Measurements from ENCODE around the gene SCARF2. TPM values are rescaled to one million over a fixed set of nuclear protein-coding genes. Genes with fewer than 3 reads are reported as not detected.

SCARF2 gene
- total RNA-seq, 1 donor from 2014 or later, result 8.1 TPM

DNA sequence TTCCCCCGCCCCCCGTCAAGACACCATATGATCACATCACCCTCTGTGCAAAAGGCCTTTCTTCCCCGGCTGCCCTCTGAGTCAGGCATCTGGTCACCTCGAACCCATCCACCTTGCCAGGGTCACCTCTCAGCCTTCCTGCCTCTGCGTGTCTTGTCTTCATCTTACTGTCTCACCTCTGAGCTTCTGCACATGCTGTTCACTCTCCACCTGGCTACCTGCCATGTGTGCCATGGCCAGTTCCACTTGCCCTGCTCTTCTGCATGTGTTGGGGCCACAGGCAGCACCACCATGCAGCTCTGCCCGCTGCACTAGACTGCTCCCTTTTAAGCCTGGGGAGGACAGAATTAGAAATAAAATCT lies 33.9 kb downstream of the SCARF2 start:
- H3K9me3 Mint-ChIP-seq (ENCODE audit: unreplicated experiment), result no peaks in the 10 kb centered on the region
- H3K36me3 Mint-ChIP-seq (ENCODE audit: low read depth, unreplicated experiment), result peaks cover 25% of the 10 kb centered on the region
- H3K27ac Mint-ChIP-seq (ENCODE audit: unreplicated experiment), result no peak overlapping the region
- peaks cover 3% of the 10 kb centered on the region for H3K4me1 Mint-ChIP-seq (ENCODE audit: unreplicated experiment)
- DNase-seq (ENCODE audit: low spot score), result no peak
- no peak overlapping the region for H3K4me3 Mint-ChIP-seq (ENCODE audit: unreplicated experiment)
- peaks cover 7% of the 10 kb centered on the region for H3K27me3 Mint-ChIP-seq (ENCODE audit: unreplicated experiment)
- TF ChIP-seq, protein P1, sequence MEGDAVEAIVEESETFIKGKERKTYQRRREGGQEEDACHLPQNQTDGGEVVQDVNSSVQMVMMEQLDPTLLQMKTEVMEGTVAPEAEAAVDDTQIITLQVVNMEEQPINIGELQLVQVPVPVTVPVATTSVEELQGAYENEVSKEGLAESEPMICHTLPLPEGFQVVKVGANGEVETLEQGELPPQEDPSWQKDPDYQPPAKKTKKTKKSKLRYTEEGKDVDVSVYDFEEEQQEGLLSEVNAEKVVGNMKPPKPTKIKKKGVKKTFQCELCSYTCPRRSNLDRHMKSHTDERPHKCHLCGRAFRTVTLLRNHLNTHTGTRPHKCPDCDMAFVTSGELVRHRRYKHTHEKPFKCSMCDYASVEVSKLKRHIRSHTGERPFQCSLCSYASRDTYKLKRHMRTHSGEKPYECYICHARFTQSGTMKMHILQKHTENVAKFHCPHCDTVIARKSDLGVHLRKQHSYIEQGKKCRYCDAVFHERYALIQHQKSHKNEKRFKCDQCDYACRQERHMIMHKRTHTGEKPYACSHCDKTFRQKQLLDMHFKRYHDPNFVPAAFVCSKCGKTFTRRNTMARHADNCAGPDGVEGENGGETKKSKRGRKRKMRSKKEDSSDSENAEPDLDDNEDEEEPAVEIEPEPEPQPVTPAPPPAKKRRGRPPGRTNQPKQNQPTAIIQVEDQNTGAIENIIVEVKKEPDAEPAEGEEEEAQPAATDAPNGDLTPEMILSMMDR (IDR thresholded peaks at IDR 0.05; ENCODE audit: unreplicated experiment), result no peak

DNA sequence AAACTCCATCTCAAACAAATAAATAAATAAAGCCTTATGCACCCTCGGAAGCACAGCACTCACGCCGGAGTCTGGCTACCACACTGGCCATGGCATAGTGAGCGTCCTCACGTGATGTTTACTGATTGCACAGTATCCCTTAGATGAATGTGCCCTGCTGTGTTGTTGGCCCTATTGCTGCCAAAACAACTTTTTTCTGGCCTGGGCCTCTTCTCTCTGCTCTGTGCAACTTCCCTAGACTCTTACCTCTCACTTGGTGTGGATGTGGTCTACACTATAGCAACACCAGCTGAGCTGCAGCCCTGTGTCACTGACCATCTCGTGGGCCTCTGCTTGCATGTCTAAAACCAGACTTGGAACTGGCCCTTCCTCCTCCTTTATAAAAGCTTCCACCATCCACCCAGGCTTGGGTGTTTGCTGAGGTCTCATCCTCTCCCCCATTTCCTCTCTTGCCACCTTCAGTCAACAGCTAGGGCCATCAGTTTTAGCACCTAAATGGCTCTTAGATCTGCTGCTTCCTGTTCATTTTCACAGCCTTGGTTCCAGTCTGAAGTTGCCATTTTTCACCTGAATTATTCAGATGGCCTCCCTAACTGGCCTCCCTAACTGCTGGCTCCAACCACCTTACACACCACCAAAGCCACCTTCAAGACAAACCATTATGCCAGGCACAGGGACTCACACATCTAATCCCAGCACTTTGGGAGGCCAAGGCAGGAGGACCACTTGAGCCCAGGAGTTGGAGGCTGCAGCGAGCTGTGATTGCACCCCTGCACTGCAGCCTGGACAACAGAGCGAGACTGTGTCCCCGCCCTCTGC lies 34.5 kb downstream of the SCARF2 start:
- Mint-ChIP-seq H3K27me3 (ENCODE audit: unreplicated experiment) (peaks cover 7% of the 10 kb centered on the region), H3K27ac (ENCODE audit: unreplicated experiment) (no peak overlapping the region), H3K4me1 (ENCODE audit: unreplicated experiment) (peaks cover 3% of the 10 kb centered on the region), H3K9me3 (ENCODE audit: unreplicated experiment) (no peaks in the 10 kb centered on the region), H3K4me3 (ENCODE audit: unreplicated experiment) (peak overlapping the region; percentile 66), H3K36me3 (ENCODE audit: low read depth, unreplicated experiment) (peaks cover 25% of the 10 kb centered on the region)
- no peak for DNase-seq (ENCODE audit: low spot score)
- TF ChIP-seq, protein P1 (IDR thresholded peaks at IDR 0.05; ENCODE audit: unreplicated experiment), result no peak

DNA sequence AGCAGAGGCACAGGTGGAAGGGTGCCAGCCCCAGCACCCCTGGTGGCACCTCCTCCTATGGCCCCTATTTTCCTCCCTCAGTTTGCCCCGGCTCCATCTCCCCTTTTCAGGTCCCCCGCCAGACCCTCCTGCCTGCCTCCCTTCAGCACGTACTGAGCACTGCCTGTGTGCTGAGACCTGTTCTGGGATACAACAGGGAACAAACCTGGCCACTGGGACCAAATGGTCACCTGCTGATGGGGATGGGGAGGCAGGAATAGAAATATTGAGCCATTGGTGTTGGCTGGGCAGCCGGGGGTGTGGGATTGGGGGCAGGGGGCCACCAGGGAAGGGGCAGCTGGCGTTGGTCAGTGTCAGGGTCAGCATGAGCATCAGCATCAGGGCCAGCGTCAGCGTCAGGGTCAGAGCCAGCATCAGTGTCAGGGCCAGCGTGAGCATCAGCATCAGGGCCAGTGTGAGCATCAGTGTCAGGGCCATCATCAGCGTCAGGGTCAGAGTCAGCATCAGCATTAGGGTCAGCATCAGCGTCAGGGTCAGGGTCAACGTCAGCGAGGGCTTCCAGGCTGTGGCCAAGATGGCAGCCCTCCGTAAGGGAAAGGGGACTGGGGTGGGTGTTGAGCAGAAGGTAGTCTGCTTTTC lies 36.1 kb downstream of the SCARF2 start:
- peaks cover 18% of the 10 kb centered on the region for H3K36me3 Mint-ChIP-seq (ENCODE audit: low read depth, unreplicated experiment)
- H3K4me3 Mint-ChIP-seq (ENCODE audit: unreplicated experiment), result no peak overlapping the region
- H3K4me1 Mint-ChIP-seq (ENCODE audit: unreplicated experiment), result peaks cover 5% of the 10 kb centered on the region
- TF ChIP-seq, protein P1 (IDR thresholded peaks at IDR 0.05; ENCODE audit: unreplicated experiment), result no peak
- H3K27ac Mint-ChIP-seq (ENCODE audit: unreplicated experiment), result no peak overlapping the region
- peaks cover 7% of the 10 kb centered on the region for H3K27me3 Mint-ChIP-seq (ENCODE audit: unreplicated experiment)
- no peaks in the 10 kb centered on the region for H3K9me3 Mint-ChIP-seq (ENCODE audit: unreplicated experiment)
- DNase-seq (ENCODE audit: low spot score), result no peak

DNA sequence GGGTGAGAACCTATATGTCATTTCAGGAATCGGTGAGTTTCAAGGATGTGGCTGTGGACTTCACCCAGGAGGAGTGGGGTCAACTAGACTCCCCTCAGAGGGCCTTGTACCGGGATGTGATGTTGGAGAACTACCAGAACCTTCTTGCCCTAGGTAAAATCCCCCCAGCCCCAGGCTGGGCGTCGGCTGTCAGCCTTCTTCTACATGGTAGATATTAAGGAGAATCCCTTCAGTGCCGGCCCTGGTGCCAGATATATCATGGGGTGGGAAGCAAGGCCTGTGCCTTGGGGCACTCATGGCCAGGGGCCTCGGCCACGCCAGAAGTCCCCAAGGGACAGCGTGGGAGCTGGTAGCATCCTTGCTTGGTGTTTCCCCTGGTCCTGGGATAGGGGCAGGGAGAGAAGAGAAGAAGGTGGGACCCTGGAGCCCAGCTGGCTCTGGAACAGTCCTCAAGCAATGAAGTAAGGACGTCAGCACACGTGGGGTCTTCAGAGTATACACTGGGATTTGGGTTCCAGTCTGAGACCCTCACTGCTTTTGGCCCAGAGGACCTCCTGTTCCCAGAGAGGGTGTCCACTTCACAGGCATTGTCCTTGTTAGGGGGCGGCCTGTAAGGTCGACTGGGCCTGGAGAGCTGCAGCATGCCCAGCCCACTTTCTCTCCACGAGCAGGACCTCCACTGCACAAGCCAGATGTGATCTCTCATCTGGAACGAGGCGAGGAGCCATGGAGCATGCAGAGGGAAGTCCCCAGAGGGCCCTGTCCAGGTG lies 36.8 kb downstream of the SCARF2 start:
- TF ChIP-seq, protein P1 (IDR thresholded peaks at IDR 0.05; ENCODE audit: unreplicated experiment), result no peak
- peaks cover 16% of the 10 kb centered on the region for H3K36me3 Mint-ChIP-seq (ENCODE audit: low read depth, unreplicated experiment)
- peaks cover 11% of the 10 kb centered on the region for H3K4me1 Mint-ChIP-seq (ENCODE audit: unreplicated experiment)
- no peaks in the 10 kb centered on the region for H3K9me3 Mint-ChIP-seq (ENCODE audit: unreplicated experiment)
- H3K27me3 Mint-ChIP-seq (ENCODE audit: unreplicated experiment), result peaks cover 7% of the 10 kb centered on the region
- DNase-seq (ENCODE audit: low spot score), result no peak
- H3K4me3 Mint-ChIP-seq (ENCODE audit: unreplicated experiment), result no peak overlapping the region
- no peak overlapping the region for H3K27ac Mint-ChIP-seq (ENCODE audit: unreplicated experiment)
